Urothelium cell line (cell line): Measurements from ENCODE around the gene PHACTR2.
"Not testable (repeated sequence)": the region's sequence is repeated elsewhere in the genome, so short reads cannot be mapped to it uniquely, and the experiment has no call there.

Source experiments
- DNase-seq: peaks from one replicate; pipeline ENCODE4 v3.0.0; 2011; ENCODE audit warnings: low spot score, mixed read lengths
- FAIRE-seq: peaks from 2 replicates; lab custom pipeline; 2011; peaks lifted over from hg19 to GRCh38; lab: Jason Lieb, UNC

Gene PHACTR2

DNA sequence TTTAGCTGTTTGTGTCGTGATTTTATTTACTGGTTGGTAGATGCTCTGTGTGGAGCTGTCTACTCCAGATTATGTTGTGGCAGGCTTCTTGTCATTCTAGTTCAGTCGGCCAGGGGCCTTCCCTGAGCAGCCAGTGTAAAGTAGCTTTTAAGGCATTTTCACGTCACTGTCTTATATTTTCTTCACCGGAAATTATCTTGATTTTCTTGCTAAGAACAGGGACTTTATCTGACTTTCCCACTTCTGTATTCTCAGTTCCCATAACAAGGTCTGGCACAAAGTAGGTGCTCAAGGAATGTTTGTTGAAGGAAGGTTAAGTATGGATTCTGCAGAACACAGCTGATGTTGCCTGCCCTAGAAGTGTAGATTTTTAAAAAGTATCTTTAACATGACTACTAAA is 166.2 kb downstream of the PHACTR2 start:
- no peak for DNase-seq
- no peak for FAIRE-seq

DNA sequence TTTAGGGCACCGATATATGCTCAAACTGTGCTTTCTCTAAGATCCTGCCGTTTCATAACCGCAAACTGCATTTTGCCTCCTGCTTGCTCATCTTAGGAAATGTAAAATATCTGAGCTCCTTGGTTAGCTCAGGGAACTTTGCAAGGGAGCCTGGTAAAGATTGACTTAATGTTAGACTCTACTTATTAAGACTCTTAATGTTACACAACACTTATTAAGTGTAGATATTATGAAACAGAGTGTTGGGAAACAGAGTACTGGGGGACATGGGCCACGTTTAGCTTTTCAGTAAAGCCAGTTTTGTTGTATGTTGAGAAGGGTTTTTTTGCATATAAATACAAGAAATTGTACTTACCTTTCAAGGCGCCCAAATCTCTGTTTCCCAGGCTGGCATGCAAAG is 167.3 kb downstream of the PHACTR2 start:
- FAIRE-seq: no peak
- DNase-seq: no peak

DNA sequence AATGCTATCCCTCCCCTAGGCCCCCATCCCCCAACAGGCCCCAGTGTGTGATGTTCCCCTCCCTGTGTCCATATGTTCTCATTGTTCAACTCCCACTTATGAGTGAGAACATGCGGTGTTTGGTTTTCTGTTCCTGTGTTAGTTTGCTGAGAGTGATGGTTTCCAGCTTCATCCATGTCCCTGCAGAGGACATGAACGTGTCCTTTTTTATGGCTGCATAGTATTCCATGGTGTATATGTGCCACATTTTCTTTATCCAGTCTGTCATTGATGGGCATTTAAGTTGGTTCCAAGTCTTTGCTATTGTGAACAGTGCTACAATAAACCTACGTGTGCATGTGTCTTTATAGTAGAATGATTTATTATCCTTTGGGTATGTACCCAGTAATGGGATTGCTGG is 173.9 kb downstream of the PHACTR2 start:
- not testable (repeated sequence) for FAIRE-seq, DNase-seq

DNA sequence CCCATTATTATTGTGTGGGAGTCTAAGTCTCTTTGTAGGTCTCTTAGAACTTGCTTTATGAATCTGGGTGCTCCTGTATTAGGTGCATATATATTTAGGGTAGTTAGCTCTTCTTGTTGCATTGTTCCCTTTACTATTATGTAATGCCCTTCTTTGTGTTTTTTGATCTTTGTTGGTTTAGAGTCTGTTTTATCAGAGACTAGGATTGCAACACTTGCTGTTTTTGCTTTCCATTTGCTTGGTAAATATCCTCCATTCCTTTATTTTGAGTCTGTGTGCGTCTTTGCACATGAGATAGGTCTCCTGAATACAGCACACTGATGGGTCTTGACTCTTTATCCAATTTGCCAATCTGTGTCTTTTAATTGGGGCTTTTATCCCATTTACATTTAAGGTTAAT is 177.3 kb downstream of the PHACTR2 start:
- not testable (repeated sequence) for FAIRE-seq, DNase-seq

- not testable (repeated sequence) for FAIRE-seq, DNase-seq
Observed at GRCh38 chr6:143856762-143857161, 179.0 kb downstream of the PHACTR2 start.

GRCh38 chr6:143857651-143858050 is 179.9 kb downstream of the PHACTR2 start:
- DNase-seq: no peak
- FAIRE-seq: no peak

GRCh38 chr6:143859891-143860660 is 182.3 kb downstream of the PHACTR2 start:
- no peak for DNase-seq
- FAIRE-seq: no peak

- no peak for FAIRE-seq
- no peak for DNase-seq
Observed at GRCh38 chr6:143863771-143864170, 186.0 kb downstream of the PHACTR2 start.

- FAIRE-seq (no peak), DNase-seq (no peak)
Observed at GRCh38 chr6:143864234-143864633, 186.5 kb downstream of the PHACTR2 start, which contains the start of gene ZC2HC1B. ZC2HC1B (plus strand) TSS chr6:143864474; CDS start chr6:143864540, 66 bp downstream.

GRCh38 chr6:143867236-143867635 is 189.5 kb downstream of the PHACTR2 start:
- FAIRE-seq: no peak
- no peak for DNase-seq

DNA sequence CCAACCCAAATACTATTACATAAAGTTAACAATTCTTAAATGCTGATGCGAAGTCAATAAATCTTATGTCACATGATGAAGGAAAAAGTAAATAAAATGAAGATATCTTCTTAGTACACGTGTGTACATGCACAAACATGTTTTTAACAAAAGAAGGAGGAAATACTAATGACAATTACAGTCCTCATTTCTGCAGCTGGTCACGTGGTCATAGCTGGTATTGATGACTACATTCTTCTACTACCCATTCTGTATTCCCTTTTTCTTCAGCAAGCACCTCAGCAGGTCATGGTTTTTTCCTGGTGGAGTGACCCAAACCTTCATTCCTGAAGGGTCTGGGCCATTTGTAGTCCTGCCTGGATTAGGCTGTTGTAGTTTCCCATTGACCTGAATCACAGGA is 191.0 kb downstream of the PHACTR2 start:
- DNase-seq, FAIRE-seq: not testable (repeated sequence)

DNA sequence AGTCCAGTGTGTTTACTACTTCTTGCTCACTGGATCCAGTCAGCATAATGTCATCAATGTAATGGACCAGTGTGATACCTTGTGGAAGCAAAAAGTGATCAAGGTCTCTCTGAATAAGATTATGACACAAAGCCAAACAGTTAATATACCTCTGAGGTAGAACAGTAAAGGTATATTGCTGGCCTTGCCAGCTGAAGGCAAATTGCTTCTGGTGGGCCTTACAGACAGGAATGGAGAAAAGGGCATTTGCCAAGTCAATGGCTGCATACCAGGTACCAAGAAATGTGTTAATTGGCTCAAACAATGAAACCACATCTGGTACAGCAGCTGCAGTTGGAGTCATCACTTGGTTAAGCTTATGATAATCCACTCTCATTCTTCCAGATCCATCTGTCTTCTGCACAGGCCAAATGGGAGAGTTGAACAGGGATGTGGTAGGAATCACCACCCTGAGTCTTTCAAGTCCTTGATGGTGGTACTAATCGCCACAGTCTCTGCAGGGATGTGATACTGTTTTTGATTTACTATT is 193.5 kb downstream of the PHACTR2 start:
- DNase-seq, FAIRE-seq: not testable (repeated sequence)

- DNase-seq (no peak), FAIRE-seq (no peak)
Observed at GRCh38 chr6:143872201-143872600, 194.4 kb downstream of the PHACTR2 start.

GRCh38 chr6:143873600-143873999 is 195.8 kb downstream of the PHACTR2 start:
- FAIRE-seq, DNase-seq: not testable (repeated sequence)

DNA sequence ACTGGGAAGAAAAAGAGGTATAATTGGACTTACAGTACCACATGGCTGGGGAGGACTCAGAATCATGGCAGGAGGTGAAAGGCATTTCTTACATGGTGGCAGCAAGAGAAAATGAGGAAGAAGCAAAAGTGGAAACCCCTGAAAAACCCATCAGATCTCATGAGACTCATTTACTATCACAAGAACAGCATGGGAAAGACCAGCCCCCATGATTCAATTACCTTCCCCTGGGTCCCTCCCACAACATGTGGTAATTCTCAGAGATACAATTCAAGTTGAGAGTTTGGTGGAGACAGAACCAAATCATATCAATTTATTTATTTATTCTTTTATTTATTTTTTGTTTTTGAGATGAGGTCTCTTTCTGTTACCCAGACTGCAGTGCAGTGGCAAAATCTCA is 196.7 kb downstream of the PHACTR2 start:
- DNase-seq, FAIRE-seq: not testable (repeated sequence)

DNA sequence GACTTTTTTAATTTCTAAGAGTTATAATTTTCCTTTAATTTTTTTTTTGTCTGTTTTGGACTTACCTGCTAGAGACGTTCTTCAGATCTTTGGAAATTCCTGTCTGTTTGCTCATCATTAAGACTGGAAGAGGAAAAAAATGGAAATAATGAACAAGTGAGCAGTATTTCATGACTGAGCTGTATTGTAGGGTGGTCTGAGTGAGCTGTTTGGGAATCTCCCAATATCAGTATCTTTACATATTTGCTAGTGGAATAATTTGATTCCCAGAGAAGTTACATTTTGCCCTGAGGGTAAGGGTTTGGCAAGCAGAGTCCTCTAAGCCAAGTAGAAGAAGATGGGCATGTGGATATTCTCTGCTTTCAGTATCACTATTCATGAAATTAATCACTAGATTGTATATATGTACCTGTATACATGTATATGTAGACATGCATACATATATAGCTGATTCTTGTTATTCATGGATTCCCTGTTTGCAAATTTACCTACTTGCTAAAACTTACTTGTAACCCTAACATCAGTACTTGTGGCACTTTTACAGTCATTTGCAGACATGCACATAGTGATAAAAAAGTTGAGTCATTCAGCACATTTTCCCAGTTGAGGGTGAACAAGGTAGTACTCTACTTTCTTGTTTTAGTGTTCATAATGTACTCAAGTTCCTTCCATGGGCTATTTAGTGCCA is 200.0 kb downstream of the PHACTR2 start:
- DNase-seq: no peak
- FAIRE-seq: no peak

DNA sequence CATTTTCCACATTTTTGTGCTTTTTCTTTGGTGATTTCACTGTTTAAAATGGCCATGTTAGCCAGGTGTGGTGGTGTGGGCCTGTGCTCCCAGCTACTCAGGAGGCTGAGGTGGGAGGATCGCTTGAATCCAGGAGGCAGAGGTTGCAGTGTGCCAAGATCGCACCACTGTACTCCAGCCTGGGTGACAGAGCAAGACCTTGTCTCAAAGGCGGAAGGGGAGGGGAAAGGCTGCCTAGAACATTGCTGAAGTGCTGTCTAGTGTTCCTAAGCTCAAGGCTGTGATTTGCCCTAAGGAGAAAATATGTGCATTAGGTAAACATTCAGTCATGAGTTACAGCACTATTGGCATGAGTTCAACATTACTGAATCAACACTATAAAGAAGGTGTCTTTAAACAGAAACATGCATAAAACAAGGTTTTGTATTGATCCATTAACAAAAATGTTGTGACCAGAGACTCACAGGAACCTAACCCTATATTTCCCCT is 200.6 kb downstream of the PHACTR2 start:
- DNase-seq: no peak
- FAIRE-seq: no peak

- no peak for DNase-seq
- no peak for FAIRE-seq
Observed at GRCh38 chr6:143880412-143880811, 202.6 kb downstream of the PHACTR2 start.
